ENCODE measurements around the gene GSDME.

GSDME gene

GRCh38 chr7:24722386-24723177 is 34.7 kb downstream of the GSDME start:
- no peak for DNase-seq (ENCODE audit: low read depth)

DNA sequence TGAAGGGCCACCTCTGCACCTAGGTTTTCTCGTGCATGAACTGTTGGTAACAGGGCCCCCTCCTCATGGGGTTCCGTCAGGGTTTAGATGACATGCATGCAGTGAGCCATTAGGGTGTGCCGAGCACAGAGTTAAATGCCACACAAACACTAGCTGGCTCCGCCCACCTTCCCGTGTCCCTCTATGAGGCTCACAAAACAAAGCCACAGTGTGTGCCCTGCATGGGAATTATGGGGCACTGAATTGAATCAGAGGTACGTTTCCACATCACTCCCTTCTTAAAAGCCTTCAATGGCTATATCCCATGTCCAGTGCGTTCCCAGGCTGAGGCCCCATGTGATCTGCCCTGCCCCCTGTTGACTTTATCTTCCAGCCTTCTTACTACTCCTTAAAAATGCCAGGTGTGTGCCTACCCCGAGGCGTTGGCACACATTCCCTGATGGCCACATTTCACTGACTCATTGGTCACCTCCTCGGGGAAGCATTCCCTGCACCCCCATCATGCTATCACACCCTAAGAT is 35.7 kb downstream of the GSDME start:
- no peak for DNase-seq (ENCODE audit: low read depth)

- DNase-seq (ENCODE audit: low read depth), result no peak
These were observed 37.0 kb downstream of the GSDME start for GRCh38 chr7:24720283-24720682.

- DNase-seq (ENCODE audit: low read depth), result no peak
These were observed 38.2 kb downstream of the GSDME start for GRCh38 chr7:24718977-24719491.

- no peak for DNase-seq (ENCODE audit: low read depth)
These were observed 38.8 kb downstream of the GSDME start for GRCh38 chr7:24718431-24718831.

GRCh38 chr7:24717694-24718320 is 39.5 kb downstream of the GSDME start:
- no peak for DNase-seq (ENCODE audit: low read depth)

DNA sequence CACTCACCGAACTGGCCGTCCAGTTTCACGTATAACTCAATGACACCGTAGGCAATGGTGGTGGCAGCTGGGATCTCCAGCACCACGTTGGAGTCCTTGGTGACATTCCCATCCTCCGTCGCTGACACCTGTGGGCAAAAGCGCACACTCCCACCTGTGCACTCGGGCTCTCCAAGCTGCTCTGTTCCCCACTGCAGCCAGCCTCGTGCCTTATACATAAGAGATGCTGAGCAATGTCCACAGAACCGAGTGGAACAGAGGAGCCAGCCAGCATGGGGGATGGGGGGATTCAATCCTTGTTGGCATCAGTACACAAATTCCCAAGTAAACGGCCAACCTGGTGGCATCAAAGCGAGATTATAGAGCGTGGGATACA is 40.0 kb downstream of the GSDME start:
- DNase-seq (ENCODE audit: low read depth), result no peak

DNA sequence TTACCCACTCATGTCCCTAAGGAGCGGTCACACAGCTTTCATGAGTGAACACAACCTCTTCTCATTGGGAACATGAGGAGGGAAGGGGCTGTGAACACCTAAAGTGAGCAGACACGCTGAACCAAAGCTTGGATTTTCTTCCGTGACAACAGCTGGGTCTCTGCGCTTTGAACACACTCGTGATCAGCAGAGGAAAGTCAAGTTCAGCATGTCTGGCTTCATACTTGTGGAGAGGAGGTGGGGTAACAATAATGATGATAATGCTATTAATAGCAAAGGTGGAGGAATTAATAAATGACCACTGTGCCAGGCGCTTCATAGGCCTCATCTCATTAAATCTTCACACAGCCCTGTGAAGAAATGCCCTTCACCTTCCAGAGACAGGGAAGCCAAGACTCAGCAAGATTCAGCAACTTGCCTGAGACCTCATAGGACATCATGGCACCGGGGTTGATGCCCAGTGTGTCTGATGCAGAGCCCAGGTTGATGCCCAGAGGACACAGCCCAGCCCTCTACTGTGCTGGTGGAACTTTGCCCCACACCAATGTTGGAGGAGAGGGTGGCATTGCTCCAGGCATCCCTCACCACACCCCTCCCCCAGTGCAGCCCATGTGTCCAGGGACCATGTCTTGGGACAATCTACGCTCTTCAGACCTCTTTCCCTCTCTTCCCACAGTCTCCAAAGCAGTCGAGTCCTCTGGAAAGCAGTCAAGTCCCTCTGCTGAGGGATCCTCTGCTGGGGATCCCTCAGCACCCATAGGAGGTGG is 40.6 kb downstream of the GSDME start:
- no peak for DNase-seq (ENCODE audit: low read depth)

- no peak for DNase-seq (ENCODE audit: low read depth)
These were observed 41.4 kb downstream of the GSDME start for GRCh38 chr7:24715661-24716479.

DNA sequence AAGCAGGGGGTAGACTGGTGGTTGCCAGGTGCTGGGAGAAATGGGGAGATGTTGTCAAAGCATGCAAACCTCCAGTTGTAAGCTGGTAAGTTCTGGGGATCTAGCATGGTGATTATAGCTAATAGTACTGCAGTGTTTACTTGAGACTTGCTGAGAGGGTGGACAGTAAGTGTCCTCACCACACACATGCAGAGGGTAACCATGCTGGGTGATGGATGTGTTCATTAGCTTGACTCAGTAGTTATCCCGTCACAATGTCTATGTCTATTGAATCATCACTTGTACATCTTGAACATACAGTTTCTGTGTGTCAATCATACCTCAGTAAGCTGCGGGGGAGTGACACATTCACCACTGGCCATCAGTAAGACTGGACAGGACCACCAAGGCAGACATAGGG is 42.1 kb downstream of the GSDME start:
- DNase-seq (ENCODE audit: low read depth), result no peak

DNA sequence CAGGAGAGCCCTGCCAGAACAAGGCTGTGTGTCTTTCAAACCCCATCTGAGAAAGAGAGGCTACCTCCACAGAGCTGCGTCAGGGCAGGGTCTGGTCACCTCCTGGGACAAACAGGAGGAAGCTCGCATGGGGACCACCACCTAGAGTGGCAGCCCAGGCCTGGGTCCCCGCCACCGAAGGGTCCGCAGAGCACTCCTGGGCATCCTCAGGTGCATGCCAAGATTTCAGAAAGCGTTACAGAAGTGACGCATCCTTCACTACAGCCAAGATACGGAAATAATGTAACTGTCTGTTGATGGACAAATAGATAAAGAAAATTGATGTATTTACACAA is 42.6 kb downstream of the GSDME start:
- DNase-seq (ENCODE audit: low read depth), result no peak

- no peak for DNase-seq (ENCODE audit: low read depth)
These were observed 43.2 kb downstream of the GSDME start for GRCh38 chr7:24713850-24714675.

GRCh38 chr7:24713039-24713793 is 44.0 kb downstream of the GSDME start:
- DNase-seq (ENCODE audit: low read depth), result no peak

DNA sequence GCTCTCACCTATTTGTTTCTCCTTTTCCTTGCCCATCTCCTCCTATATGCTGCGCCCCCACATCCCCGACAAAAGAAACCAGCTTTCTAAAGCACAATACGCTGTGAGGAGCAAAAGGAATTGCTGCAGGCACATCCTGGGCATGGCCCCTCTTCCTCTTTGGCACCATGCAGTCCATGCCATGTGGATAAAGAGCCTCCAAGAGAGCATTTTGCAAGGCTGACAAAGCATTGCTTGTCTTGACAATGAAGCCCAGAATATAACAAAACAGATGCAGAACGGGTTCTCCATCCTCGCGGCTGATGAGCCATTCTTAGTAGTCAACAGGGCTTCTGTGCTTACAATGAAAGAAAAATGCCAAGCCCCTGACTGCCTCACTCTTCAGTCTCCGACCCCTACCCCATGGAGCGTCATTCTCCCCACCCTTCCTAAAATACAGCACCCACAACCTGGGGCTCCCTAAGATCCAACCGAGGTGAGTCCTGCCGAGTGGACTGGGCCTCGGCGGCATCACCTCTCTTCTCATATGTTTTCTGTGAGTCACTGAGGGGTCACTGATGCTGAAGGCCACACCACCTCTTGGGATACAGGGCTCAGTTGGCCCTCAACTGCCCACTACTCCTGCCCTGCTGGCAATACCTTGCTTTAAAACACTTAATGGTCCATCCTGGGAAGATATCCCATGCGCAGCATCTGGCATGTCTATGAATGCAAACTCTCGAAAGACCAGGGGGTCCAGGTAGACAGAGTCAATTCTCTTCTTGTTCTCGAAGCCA is 47.5 kb downstream of the GSDME start:
- DNase-seq (ENCODE audit: low read depth), result no peak

DNA sequence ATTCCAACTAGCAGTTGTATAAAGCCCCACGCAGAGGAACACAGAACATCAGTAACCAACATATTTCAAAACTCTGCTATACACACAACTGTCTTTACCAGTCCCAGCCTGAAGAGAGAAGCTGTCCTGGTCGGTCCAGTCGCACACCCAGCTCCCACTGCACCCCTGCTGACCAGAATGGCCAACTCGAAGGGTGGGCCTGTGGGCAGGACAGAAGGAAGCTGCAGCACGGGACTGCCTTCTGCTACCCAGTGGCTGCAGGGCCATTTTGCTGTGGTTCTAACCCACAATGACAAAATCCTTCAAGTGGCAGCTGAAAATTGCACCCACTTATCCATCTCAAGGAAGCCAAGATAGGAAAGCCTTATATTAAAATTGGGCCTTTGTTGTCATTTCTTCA is 48.2 kb downstream of the GSDME start:
- no peak for DNase-seq (ENCODE audit: low read depth)

DNA sequence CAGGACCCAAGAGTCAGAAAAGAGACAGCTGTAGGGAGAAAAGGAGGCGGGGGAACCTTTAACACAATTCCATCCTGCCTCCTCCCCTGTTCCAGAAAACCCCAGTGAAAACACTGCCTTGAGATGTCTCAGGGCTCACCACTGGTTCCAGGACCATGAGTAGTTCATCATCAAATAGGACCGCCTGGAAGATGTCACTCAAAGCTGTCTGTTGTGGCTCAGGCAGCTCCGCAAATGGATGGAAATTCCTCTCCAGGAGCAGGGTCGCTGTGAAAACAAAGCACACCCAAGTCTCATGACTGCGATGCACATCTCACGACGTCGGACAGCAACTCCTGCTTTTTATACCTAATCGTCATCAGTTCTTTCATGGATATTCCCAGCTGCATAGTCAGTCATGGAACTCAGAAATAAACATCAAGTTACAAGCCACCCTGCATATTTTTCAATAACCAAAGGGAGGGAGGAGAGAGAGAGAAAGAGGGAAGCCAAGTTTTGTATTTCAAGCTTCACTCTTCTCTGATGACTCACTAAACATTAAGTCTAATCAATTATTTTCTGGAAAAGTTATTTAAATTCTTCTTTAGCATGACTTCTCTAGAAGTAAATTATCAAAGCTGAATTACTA is 49.2 kb downstream of the GSDME start:
- DNase-seq (ENCODE audit: low read depth), result no peak

GRCh38 chr7:24706211-24707170 is 50.8 kb downstream of the GSDME start:
- DNase-seq (ENCODE audit: low read depth), result no peak

- no peak for DNase-seq (ENCODE audit: low read depth)
These were observed 51.8 kb downstream of the GSDME start for GRCh38 chr7:24705461-24705954.
